Activated B cell treated with CpG ODN at 0.5 μM for 24 hours (primary cell): ENCODE data around the gene TCFL5. TPM values are rescaled to one million over a fixed set of nuclear protein-coding genes. Genes with fewer than 3 reads are reported as not detected.

Source experiments
- ATAC-seq: fragments of 200-7000 bp; cut with Tn5 transposase; one replicate; pipeline ENCODE4 v1.10.0; 2021; ENCODE audit warnings: low read depth, mild to moderate bottlenecking, moderate library complexity
- CTCF ChIA-PET: fragments of 350-600 bp; sonication (Branson Sonifier 250); formaldehyde crosslinking; loops from one replicate; lab custom pipeline; 2021; ENCODE audit warnings: antibody characterized with exemption; lab: Charles Lee
- POLR2A ChIA-PET: fragments of 350-600 bp; sonication (Branson Sonifier 250); formaldehyde crosslinking; loops from one replicate; lab custom pipeline; 2021; ENCODE audit warnings: antibody characterized with exemption; lab: Charles Lee
- DNase-seq: peaks from one replicate; pipeline ENCODE4 v3.0.0; 2022
- H3K27ac Mint-ChIP-seq: one replicate; pipeline ENCODE4 v1.8.0; 2020; ENCODE audit warnings: mixed read lengths
- H3K27me3 Mint-ChIP-seq: one replicate; pipeline ENCODE4 v1.8.0; 2021; ENCODE audit warnings: mixed read lengths
- H3K36me3 Mint-ChIP-seq: one replicate; pipeline ENCODE4 v1.8.0; 2021; ENCODE audit warnings: low read depth, mixed read lengths
- H3K4me1 Mint-ChIP-seq: one replicate; pipeline ENCODE4 v1.8.0; 2021; ENCODE audit warnings: mixed read lengths
- H3K4me3 Mint-ChIP-seq: one replicate; pipeline ENCODE4 v1.8.0; 2020; ENCODE audit warnings: mild to moderate bottlenecking, mixed read lengths
- H3K9me3 Mint-ChIP-seq: one replicate; pipeline ENCODE4 v1.8.0; 2020; ENCODE audit warnings: mixed read lengths
- intact Hi-C: fragments of 100-400 bp; cut with micrococcal nuclease; formaldehyde crosslinking; loops from one replicate; pipeline ENCODE4 v1.15.1; 2024
- total RNA-seq: library from RNA; stranded (reverse); gene quantifications from 2 replicates; pipeline ENCODE4 v1.2.3, GENCODE V29; 2022
- TF ChIP-seq, protein P1 (sequence below): fragments of 200-600 bp; IDR thresholded peaks from one replicate; pipeline ENCODE4 v1.8.0; 2022; ENCODE audit warnings: antibody characterized with exemption, mild to moderate bottlenecking

Gene TCFL5
- total RNA-seq, 1 donor from 2014 or later, result 54.5 TPM

- TF ChIP-seq, protein P1, sequence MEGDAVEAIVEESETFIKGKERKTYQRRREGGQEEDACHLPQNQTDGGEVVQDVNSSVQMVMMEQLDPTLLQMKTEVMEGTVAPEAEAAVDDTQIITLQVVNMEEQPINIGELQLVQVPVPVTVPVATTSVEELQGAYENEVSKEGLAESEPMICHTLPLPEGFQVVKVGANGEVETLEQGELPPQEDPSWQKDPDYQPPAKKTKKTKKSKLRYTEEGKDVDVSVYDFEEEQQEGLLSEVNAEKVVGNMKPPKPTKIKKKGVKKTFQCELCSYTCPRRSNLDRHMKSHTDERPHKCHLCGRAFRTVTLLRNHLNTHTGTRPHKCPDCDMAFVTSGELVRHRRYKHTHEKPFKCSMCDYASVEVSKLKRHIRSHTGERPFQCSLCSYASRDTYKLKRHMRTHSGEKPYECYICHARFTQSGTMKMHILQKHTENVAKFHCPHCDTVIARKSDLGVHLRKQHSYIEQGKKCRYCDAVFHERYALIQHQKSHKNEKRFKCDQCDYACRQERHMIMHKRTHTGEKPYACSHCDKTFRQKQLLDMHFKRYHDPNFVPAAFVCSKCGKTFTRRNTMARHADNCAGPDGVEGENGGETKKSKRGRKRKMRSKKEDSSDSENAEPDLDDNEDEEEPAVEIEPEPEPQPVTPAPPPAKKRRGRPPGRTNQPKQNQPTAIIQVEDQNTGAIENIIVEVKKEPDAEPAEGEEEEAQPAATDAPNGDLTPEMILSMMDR, result no peak
- CTCF ChIA-PET, result no interaction called here
- H3K9me3 Mint-ChIP-seq, result no peaks in the 10 kb centered on the region
- H3K27me3 Mint-ChIP-seq, result no peaks in the 10 kb centered on the region
- intact Hi-C loops, result loop anchor here (5.0 kb wide), 1 partner anchor 62 kb away; the partner anchor contains the start of gene TCFL5
- H3K27ac Mint-ChIP-seq, result no peak overlapping the region
- peaks cover 41% of the 10 kb centered on the region for H3K36me3 Mint-ChIP-seq
- H3K4me3 Mint-ChIP-seq, result no peak overlapping the region
- DNase-seq, result no peak
- POLR2A ChIA-PET, result no interaction called here
- H3K4me1 Mint-ChIP-seq, result peaks cover 26% of the 10 kb centered on the region
- ATAC-seq, result no peak
Measured at GRCh38 chr20:62799873-62800272, 61.7 kb downstream of the TCFL5 start.

- H3K4me1 Mint-ChIP-seq, result peaks cover 27% of the 10 kb centered on the region
- ATAC-seq (no peak), DNase-seq (no peak)
- H3K9me3 Mint-ChIP-seq, result no peaks in the 10 kb centered on the region
- H3K36me3 Mint-ChIP-seq, result peaks cover 39% of the 10 kb centered on the region
- intact Hi-C loops, result loop anchor here (5.0 kb wide), 1 partner anchor 63 kb away; the partner anchor contains the start of gene TCFL5
- no peak overlapping the region for H3K4me3 Mint-ChIP-seq
- TF ChIP-seq, protein P1, result no peak
- no peak overlapping the region for H3K27ac Mint-ChIP-seq
- no peaks in the 10 kb centered on the region for H3K27me3 Mint-ChIP-seq
- ChIA-PET POLR2A (no interaction called here), CTCF (no interaction called here)
Measured at GRCh38 chr20:62799459-62799858, 62.2 kb downstream of the TCFL5 start.

- Mint-ChIP-seq H3K27ac (no peak overlapping the region), H3K36me3 (peaks cover 36% of the 10 kb centered on the region), H3K27me3 (no peaks in the 10 kb centered on the region), H3K4me1 (peaks cover 25% of the 10 kb centered on the region), H3K9me3 (no peaks in the 10 kb centered on the region), H3K4me3 (no peak overlapping the region)
- ATAC-seq (no peak), DNase-seq (no peak)
- TF ChIP-seq, protein P1, result no peak
- ChIA-PET CTCF (no interaction called here), POLR2A (no interaction called here)
- intact Hi-C loops, result loop anchor here (5.0 kb wide), 1 partner anchor 63 kb away; the partner anchor contains the start of gene TCFL5
Measured at GRCh38 chr20:62799036-62799435, 62.6 kb downstream of the TCFL5 start.

- POLR2A ChIA-PET, result interaction anchor here (5.0 kb wide), 1 partner anchor 57 kb away, joined by 30 read pairs; no protein-coding TSS in a partner anchor
- Mint-ChIP-seq H3K27me3 (no peaks in the 10 kb centered on the region), H3K9me3 (no peaks in the 10 kb centered on the region), H3K36me3 (peaks cover 35% of the 10 kb centered on the region), H3K27ac (peak overlapping the region; percentile 66), H3K4me1 (peaks cover 34% of the 10 kb centered on the region), H3K4me3 (peak overlapping the region; percentile 85)
- CTCF ChIA-PET, result no interaction called here
- intact Hi-C loops, result loop anchor here (5.0 kb wide), 1 partner anchor 64 kb away; the partner anchor contains the start of gene TCFL5
- no peak for ATAC-seq
- DNase-seq, result no peak
- TF ChIP-seq, protein P1, result no peak
Measured at GRCh38 chr20:62797671-62798532, 63.7 kb downstream of the TCFL5 start.
